Stimulated activated naive CD8-positive, alpha-beta T cell treated with anti-CD3 and anti-CD28 coated beads, Interleukin-15, amount 100 ng/mL, for 72 hours (primary cell): ENCODE results near the gene DLG2.

Experiments
- ATAC-seq: fragments of 150-1000 bp; cut with Tn5 transposase; 2 replicates; pipeline ENCODE4 v1.10.0; 2021; ENCODE audit warnings: mild to moderate bottlenecking, moderate library complexity
- DNase-seq, 2 donors: peaks; one replicate each; pipeline ENCODE4 v3.0.0; 2021 to 2022
- H3K27ac Mint-ChIP-seq, 2 donors: one replicate each; pipeline ENCODE4 v1.8.0; 2022; ENCODE audit warnings: mild to moderate bottlenecking in 2 of 2, mixed read lengths in 2 of 2, moderate library complexity in 2 of 2
- H3K27me3 Mint-ChIP-seq: one replicate; pipeline ENCODE4 v1.8.0; 2022; ENCODE audit warnings: mixed read lengths
- H3K4me1 Mint-ChIP-seq: one replicate; pipeline ENCODE4 v1.8.0; 2022; ENCODE audit warnings: mild to moderate bottlenecking, mixed read lengths
- H3K4me3 Mint-ChIP-seq, 2 donors: one replicate each; pipeline ENCODE4 v1.8.0; 2022; ENCODE audit warnings: mild to moderate bottlenecking in 2 of 2, mixed read lengths in 2 of 2, moderate library complexity in 1 of 2
- H3K9me3 Mint-ChIP-seq, 2 donors: one replicate each; pipeline ENCODE4 v1.8.0; 2022; ENCODE audit warnings: mixed read lengths in 2 of 2

The DLG2 gene

GRCh38 chr11:83663988-83664387 is 1963.2 kb downstream of the DLG2 start:
- no peak for ATAC-seq
- H3K9me3 Mint-ChIP-seq, result no peaks in the 10 kb centered on the region
- no peak for DNase-seq
- no peak overlapping the region for H3K27ac Mint-ChIP-seq
- no peak overlapping the region for H3K4me3 Mint-ChIP-seq
- no peaks in the 10 kb centered on the region for H3K27me3 Mint-ChIP-seq
- no peaks in the 10 kb centered on the region for H3K4me1 Mint-ChIP-seq

- no peaks in the 10 kb centered on the region for H3K9me3 Mint-ChIP-seq
- DNase-seq (no peak), ATAC-seq (no peak)
- no peaks in the 10 kb centered on the region for H3K27me3 Mint-ChIP-seq
- H3K27ac Mint-ChIP-seq, result no peak overlapping the region
- H3K4me3 Mint-ChIP-seq, result no peak overlapping the region
- no peaks in the 10 kb centered on the region for H3K4me1 Mint-ChIP-seq
These were observed 1963.7 kb downstream of the DLG2 start for GRCh38 chr11:83663446-83663845.

- Mint-ChIP-seq H3K4me3 (no peak overlapping the region), H3K27me3 (no peaks in the 10 kb centered on the region), H3K4me1 (no peaks in the 10 kb centered on the region), H3K9me3 (no peaks in the 10 kb centered on the region), H3K27ac (no peak overlapping the region)
- DNase-seq (no peak), ATAC-seq (no peak)
These were observed 1964.7 kb downstream of the DLG2 start for GRCh38 chr11:83662494-83662893.

GRCh38 chr11:83661491-83662350 is 1965.4 kb downstream of the DLG2 start:
- H3K27me3 Mint-ChIP-seq, result no peaks in the 10 kb centered on the region
- H3K4me1 Mint-ChIP-seq, result no peaks in the 10 kb centered on the region
- DNase-seq (no peak), ATAC-seq (no peak)
- no peak overlapping the region for H3K4me3 Mint-ChIP-seq
- peak overlapping the region in 1 of 2 donors; percentile 24 for H3K27ac Mint-ChIP-seq
- no peaks in the 10 kb centered on the region for H3K9me3 Mint-ChIP-seq

- H3K4me3 Mint-ChIP-seq, result no peak overlapping the region
- ATAC-seq, result no peak
- H3K27ac Mint-ChIP-seq, result no peak overlapping the region
- H3K27me3 Mint-ChIP-seq, result no peaks in the 10 kb centered on the region
- no peaks in the 10 kb centered on the region for H3K9me3 Mint-ChIP-seq
- no peak for DNase-seq
- H3K4me1 Mint-ChIP-seq, result no peaks in the 10 kb centered on the region
These were observed 1967.7 kb downstream of the DLG2 start for GRCh38 chr11:83659466-83659865.

GRCh38 chr11:83656796-83657330 is 1970.3 kb downstream of the DLG2 start:
- no peak for DNase-seq
- Mint-ChIP-seq H3K27ac (no peak overlapping the region), H3K4me3 (no peak overlapping the region), H3K27me3 (no peaks in the 10 kb centered on the region), H3K4me1 (no peaks in the 10 kb centered on the region), H3K9me3 (no peaks in the 10 kb centered on the region)
- ATAC-seq, result no peak

- Mint-ChIP-seq H3K9me3 (no peaks in the 10 kb centered on the region), H3K27me3 (no peaks in the 10 kb centered on the region), H3K4me3 (no peak overlapping the region), H3K4me1 (no peaks in the 10 kb centered on the region), H3K27ac (no peak overlapping the region)
- DNase-seq, result no peak
- no peak for ATAC-seq
These were observed 1971.2 kb downstream of the DLG2 start for GRCh38 chr11:83655976-83656375.

GRCh38 chr11:83649528-83649855 is 1977.7 kb downstream of the DLG2 start:
- ATAC-seq, result no peak
- Mint-ChIP-seq H3K4me3 (no peak overlapping the region), H3K27me3 (peaks cover 16% of the 10 kb centered on the region), H3K9me3 (no peaks in the 10 kb centered on the region), H3K4me1 (no peaks in the 10 kb centered on the region), H3K27ac (no peak overlapping the region)
- DNase-seq, result no peak

- H3K4me1 Mint-ChIP-seq, result no peaks in the 10 kb centered on the region
- no peak overlapping the region for H3K4me3 Mint-ChIP-seq
- H3K27ac Mint-ChIP-seq, result no peak overlapping the region
- DNase-seq, result no peak
- no peaks in the 10 kb centered on the region for H3K9me3 Mint-ChIP-seq
- H3K27me3 Mint-ChIP-seq, result peaks cover 16% of the 10 kb centered on the region
- no peak for ATAC-seq
These were observed 1978.3 kb downstream of the DLG2 start for GRCh38 chr11:83648610-83649527.

GRCh38 chr11:83645561-83645960 is 1981.6 kb downstream of the DLG2 start:
- H3K27me3 Mint-ChIP-seq, result peaks cover 16% of the 10 kb centered on the region
- no peak for ATAC-seq

GRCh38 chr11:83643115-83643514 is 1984.0 kb downstream of the DLG2 start:
- H3K9me3 Mint-ChIP-seq, result no peaks in the 10 kb centered on the region
- no peak overlapping the region for H3K27ac Mint-ChIP-seq
- peaks cover 24% of the 10 kb centered on the region for H3K27me3 Mint-ChIP-seq
- H3K4me1 Mint-ChIP-seq, result no peaks in the 10 kb centered on the region
- ATAC-seq (no peak), DNase-seq (no peak)
- H3K4me3 Mint-ChIP-seq, result no peak overlapping the region

More at GRCh38 chr11:83645561-83645960, 1981.6 kb downstream of the DLG2 start:
- Mint-ChIP-seq H3K27ac (no peak overlapping the region), H3K4me3 (no peak overlapping the region), H3K9me3 (no peaks in the 10 kb centered on the region), H3K4me1 (no peaks in the 10 kb centered on the region)
- no peak for DNase-seq

- H3K27ac Mint-ChIP-seq, result no peak overlapping the region
- no peak for DNase-seq
- H3K4me3 Mint-ChIP-seq, result no peak overlapping the region
- ATAC-seq, result no peak
- H3K4me1 Mint-ChIP-seq, result no peaks in the 10 kb centered on the region
- H3K27me3 Mint-ChIP-seq, result peaks cover 24% of the 10 kb centered on the region
- H3K9me3 Mint-ChIP-seq, result no peaks in the 10 kb centered on the region
These were observed 1984.6 kb downstream of the DLG2 start for GRCh38 chr11:83642500-83642899.

- no peak overlapping the region for H3K27ac Mint-ChIP-seq
- ATAC-seq (no peak), DNase-seq (no peak)
- H3K4me3 Mint-ChIP-seq, result no peak overlapping the region
- H3K9me3 Mint-ChIP-seq, result no peaks in the 10 kb centered on the region
- peaks cover 17% of the 10 kb centered on the region for H3K27me3 Mint-ChIP-seq
- no peaks in the 10 kb centered on the region for H3K4me1 Mint-ChIP-seq
These were observed 1985.6 kb downstream of the DLG2 start for GRCh38 chr11:83641511-83641910.

GRCh38 chr11:83639995-83640758 is 1987.0 kb downstream of the DLG2 start:
- ATAC-seq, result no peak
- H3K4me1 Mint-ChIP-seq, result no peaks in the 10 kb centered on the region
- peaks cover 14% of the 10 kb centered on the region for H3K27me3 Mint-ChIP-seq
- no peak overlapping the region for H3K4me3 Mint-ChIP-seq
- DNase-seq, result no peak
- no peaks in the 10 kb centered on the region for H3K9me3 Mint-ChIP-seq
- H3K27ac Mint-ChIP-seq, result no peak overlapping the region

GRCh38 chr11:83635166-83635565 is 1992.0 kb downstream of the DLG2 start:
- H3K4me3 Mint-ChIP-seq, result no peak overlapping the region
- no peak overlapping the region for H3K27ac Mint-ChIP-seq
- DNase-seq (no peak), ATAC-seq (no peak)
- H3K27me3 Mint-ChIP-seq, result peaks cover 8% of the 10 kb centered on the region
- no peaks in the 10 kb centered on the region for H3K4me1 Mint-ChIP-seq
- no peaks in the 10 kb centered on the region for H3K9me3 Mint-ChIP-seq
